Epithelial cell of proximal tubule (primary cell): ENCODE data around the gene PDE4A. TPM values are rescaled to one million over a fixed set of nuclear protein-coding genes. Genes with fewer than 3 reads are reported as not detected.

ENCODE experiments used
- DNase-seq: peaks from one replicate; pipeline ENCODE4 v3.0.0-alpha.2; 2011; ENCODE audit warnings: low read depth
- H3K4me3 ChIP-seq: 2 replicates; pipeline ENCODE4 v1.5.1; 2011; ENCODE audit warnings: low read depth, mild to moderate bottlenecking, low read length
- total RNA-seq: library from RNA; depleted of rRNA; stranded (reverse); fragments of >200 nt; gene quantifications from 2 replicates; pipeline ENCODE4 v1.2.3, GENCODE V29; 2015
- TF ChIP-seq, protein P1 (sequence below): conservative IDR thresholded peaks from 2 replicates; pipeline ENCODE4 v1.5.1; 2012; ENCODE audit warnings: low read depth, mild to moderate bottlenecking, low read length

PDE4A gene
- total RNA-seq, 1 donor from 2014 or later, result 0.40 TPM

- TF ChIP-seq, protein P1, sequence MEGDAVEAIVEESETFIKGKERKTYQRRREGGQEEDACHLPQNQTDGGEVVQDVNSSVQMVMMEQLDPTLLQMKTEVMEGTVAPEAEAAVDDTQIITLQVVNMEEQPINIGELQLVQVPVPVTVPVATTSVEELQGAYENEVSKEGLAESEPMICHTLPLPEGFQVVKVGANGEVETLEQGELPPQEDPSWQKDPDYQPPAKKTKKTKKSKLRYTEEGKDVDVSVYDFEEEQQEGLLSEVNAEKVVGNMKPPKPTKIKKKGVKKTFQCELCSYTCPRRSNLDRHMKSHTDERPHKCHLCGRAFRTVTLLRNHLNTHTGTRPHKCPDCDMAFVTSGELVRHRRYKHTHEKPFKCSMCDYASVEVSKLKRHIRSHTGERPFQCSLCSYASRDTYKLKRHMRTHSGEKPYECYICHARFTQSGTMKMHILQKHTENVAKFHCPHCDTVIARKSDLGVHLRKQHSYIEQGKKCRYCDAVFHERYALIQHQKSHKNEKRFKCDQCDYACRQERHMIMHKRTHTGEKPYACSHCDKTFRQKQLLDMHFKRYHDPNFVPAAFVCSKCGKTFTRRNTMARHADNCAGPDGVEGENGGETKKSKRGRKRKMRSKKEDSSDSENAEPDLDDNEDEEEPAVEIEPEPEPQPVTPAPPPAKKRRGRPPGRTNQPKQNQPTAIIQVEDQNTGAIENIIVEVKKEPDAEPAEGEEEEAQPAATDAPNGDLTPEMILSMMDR, result no peak
- no peak for DNase-seq
- no peak overlapping the region for H3K4me3 ChIP-seq
Measured at GRCh38 chr19:10514211-10515145, 94.1 kb downstream of the PDE4A start.

GRCh38 chr19:10516064-10516385 lies 95.7 kb downstream of the PDE4A start:
- TF ChIP-seq, protein P1, result no peak
- H3K4me3 ChIP-seq, result no peak overlapping the region
- no peak for DNase-seq

DNA sequence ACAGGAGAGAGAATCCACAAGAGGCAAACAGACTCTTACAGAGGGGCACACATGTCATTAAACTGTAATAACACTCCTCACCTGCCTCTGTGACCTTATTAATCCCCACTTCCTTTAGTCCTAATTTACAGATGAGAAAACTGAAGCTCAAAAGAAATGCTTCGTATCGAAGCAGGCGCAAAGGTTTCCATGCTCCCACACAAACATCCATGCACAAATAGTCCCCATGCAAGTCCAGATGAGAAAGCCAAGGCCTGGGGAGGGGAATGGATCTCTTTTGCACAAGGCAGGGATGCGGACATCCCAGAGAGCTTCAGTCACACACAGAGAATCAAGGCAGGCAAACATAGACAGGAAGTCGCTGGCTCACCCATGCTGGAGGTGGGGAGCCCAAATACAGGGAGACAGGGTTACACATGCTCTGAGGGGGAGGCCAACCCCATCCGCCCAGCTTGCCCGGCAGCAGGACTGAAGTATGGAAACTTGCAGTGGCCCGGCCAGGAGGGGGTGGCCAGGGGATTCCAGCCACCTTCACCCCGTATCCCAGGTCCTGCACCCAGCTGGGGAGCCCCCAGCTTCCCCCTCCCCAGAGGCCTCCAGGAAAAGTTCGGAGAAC lies 96.4 kb downstream of the PDE4A start:
- no peak for DNase-seq
- no peak overlapping the region for H3K4me3 ChIP-seq

DNA sequence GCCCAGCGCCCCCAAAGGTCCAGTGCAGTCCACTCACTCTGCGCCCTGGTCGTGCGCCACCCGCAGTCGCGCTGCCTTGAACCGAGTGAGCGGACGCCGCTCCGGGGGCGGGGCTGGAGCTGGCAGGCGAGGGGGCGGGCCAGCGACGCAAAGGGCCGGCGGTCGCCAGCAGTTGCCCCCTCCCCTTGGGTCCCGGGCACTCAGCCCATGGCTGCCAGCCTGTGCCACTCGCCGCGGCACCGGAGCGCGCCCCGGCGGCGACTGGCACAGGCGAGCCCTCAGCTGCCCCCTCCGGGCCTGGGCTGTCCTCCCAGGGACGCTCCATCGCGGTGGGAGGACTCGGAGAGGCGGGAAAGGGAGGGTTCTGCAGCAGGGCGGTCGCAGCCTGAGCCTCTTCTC lies 97.0 kb downstream of the PDE4A start, which contains the start of gene S1PR5:
Gene S1PR5 (minus strand): TSS at position 87 of the 399 bp plus-strand sequence. CDS start 2,436 bp downstream, outside the sequence.
- no peak for DNase-seq

More for the DNA sequence above, 96.4 kb downstream of the PDE4A start:
- TF ChIP-seq, protein P1, result no peak

DNA sequence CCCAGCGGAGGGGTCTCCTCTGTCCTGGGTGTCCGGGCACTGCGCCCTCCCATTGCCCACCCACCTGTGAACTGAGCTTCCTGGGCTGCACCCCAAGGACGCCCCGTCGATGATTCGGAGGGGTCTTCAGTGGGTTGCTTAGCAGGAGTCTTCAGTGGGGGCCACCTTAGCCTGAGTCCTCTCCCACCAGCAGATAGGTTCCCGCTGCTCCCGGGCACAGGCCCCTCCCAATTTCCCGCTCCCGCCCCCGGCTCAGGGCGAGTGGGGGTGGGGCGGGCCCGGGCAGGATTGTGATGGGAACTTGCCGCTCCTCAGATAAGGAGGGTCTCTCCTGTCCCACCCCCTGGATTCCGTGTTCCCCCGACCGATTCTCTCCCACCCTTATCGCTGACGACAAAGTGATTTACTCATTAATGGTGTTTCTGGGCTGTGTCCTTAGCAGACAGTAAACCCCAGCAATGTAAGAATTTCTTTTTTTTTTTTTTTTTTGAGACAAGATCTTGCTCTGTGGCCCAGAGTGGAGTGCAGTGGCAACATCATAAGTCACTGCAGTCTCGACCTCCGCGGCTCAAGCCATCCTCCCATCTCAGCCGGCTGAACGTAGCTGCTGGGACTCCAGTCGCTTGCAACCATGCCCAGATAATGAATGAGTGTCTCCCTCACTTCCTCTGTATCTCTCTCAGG lies 97.6 kb downstream of the PDE4A start:
- DNase-seq, result no peak
- TF ChIP-seq, protein P1, result no peak
- H3K4me3 ChIP-seq, result no peak overlapping the region

More for the DNA sequence above, 97.0 kb downstream of the PDE4A start, which contains the start of gene S1PR5:
- H3K4me3 ChIP-seq, result no peak within 1 kb of the TSS
- TF ChIP-seq, protein P1, result no peak

- TF ChIP-seq, protein P1, result no peak
- DNase-seq, result no peak
- H3K4me3 ChIP-seq, result no peak overlapping the region
Measured at GRCh38 chr19:10518444-10519361, 98.4 kb downstream of the PDE4A start.
